ENCODE data around the gene ITPRID1.

Gene ITPRID1

GRCh38 chr7:31648880-31649279, 135.0 kb downstream of the ITPRID1 start:
- no peaks in the 10 kb centered on the region for H3K27me3 ChIP-seq (ENCODE audit: control insufficient read depth in 5 of 5, insufficient read depth in 4 of 5, low read length in 5 of 5)
- no peaks in the 10 kb centered on the region for H3K4me1 ChIP-seq (ENCODE audit: control insufficient read depth in 5 of 5, insufficient read depth in 5 of 5, low read length in 5 of 5)
- no peak overlapping the region for H3K27ac ChIP-seq (ENCODE audit: low read depth, low read length)
- H3K36me3 ChIP-seq (ENCODE audit: control insufficient read depth in 5 of 5, insufficient read depth in 5 of 5, low read length in 5 of 5) = no peaks in the 10 kb centered on the region
- no peak overlapping the region for H3K9ac ChIP-seq (ENCODE audit: low read length in 5 of 5)
- H3K4me3 ChIP-seq (ENCODE audit: low read depth in 1 of 5, low read length in 5 of 5) = no peak overlapping the region
- no peaks in the 10 kb centered on the region for H3K9me3 ChIP-seq (ENCODE audit: control insufficient read depth in 5 of 5, low read length in 5 of 5)

- Histone ChIP-seq H3K9me3 (ENCODE audit: control insufficient read depth in 5 of 5, low read length in 5 of 5) (no peaks in the 10 kb centered on the region), H3K4me3 (ENCODE audit: low read depth in 1 of 5, low read length in 5 of 5) (no peak overlapping the region), H3K9ac (ENCODE audit: low read length in 5 of 5) (no peak overlapping the region), H3K27me3 (ENCODE audit: control insufficient read depth in 5 of 5, insufficient read depth in 4 of 5, low read length in 5 of 5) (no peaks in the 10 kb centered on the region), H3K4me1 (ENCODE audit: control insufficient read depth in 5 of 5, insufficient read depth in 5 of 5, low read length in 5 of 5) (no peaks in the 10 kb centered on the region), H3K27ac (ENCODE audit: low read depth, low read length) (no peak overlapping the region), H3K36me3 (ENCODE audit: control insufficient read depth in 5 of 5, insufficient read depth in 5 of 5, low read length in 5 of 5) (no peaks in the 10 kb centered on the region)
These were observed 137.6 kb downstream of the ITPRID1 start for GRCh38 chr7:31651234-31652062.

DNA sequence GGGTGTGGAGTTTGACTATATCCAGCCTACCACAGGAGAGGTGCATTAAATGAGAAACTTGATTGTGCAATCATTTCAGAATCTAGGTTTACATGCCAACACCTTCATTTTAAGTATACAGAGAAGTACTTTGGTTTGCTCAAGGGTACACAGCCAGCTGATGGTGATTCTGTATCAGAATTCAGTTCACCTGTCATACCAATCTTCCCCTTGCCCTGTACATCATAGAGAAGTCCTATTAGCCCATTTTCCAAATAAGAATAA, 138.1 kb downstream of the ITPRID1 start:
- H3K4me1 ChIP-seq (ENCODE audit: control insufficient read depth in 5 of 5, insufficient read depth in 5 of 5, low read length in 5 of 5) = no peaks in the 10 kb centered on the region
- H3K36me3 ChIP-seq (ENCODE audit: control insufficient read depth in 5 of 5, insufficient read depth in 5 of 5, low read length in 5 of 5) = no peaks in the 10 kb centered on the region
- H3K27ac ChIP-seq (ENCODE audit: low read depth, low read length) = no peak overlapping the region
- no peaks in the 10 kb centered on the region for H3K27me3 ChIP-seq (ENCODE audit: control insufficient read depth in 5 of 5, insufficient read depth in 4 of 5, low read length in 5 of 5)
- H3K4me3 ChIP-seq (ENCODE audit: low read depth in 1 of 5, low read length in 5 of 5) = no peak overlapping the region
- no peaks in the 10 kb centered on the region for H3K9me3 ChIP-seq (ENCODE audit: control insufficient read depth in 5 of 5, low read length in 5 of 5)
- no peak overlapping the region for H3K9ac ChIP-seq (ENCODE audit: low read length in 5 of 5)

DNA sequence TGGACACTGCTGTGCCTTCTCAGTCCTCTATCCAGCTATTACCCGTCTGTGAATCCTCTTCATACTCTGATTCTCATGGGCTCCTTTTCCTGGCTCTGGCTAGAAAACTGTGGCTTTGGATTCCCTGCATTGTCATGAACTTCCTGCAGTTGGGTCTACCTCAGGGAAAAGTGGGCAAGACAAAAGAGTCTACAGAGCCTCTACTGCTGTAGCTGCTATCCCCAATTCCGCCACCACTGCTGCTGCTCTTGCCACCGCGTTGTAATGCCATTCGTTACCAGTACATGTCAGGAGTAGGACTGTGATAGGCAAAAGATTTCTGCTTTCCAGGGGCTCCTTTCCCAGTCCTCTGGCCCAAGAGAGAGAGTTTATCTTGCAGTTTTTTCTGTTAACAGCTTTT, 149.2 kb downstream of the ITPRID1 start:
- Histone ChIP-seq H3K4me3 (ENCODE audit: low read depth in 1 of 5, low read length in 5 of 5) (no peak overlapping the region), H3K27ac (ENCODE audit: low read depth, low read length) (no peak overlapping the region), H3K9me3 (ENCODE audit: control insufficient read depth in 5 of 5, low read length in 5 of 5) (no peaks in the 10 kb centered on the region), H3K36me3 (ENCODE audit: control insufficient read depth in 5 of 5, insufficient read depth in 5 of 5, low read length in 5 of 5) (no peaks in the 10 kb centered on the region), H3K4me1 (ENCODE audit: control insufficient read depth in 5 of 5, insufficient read depth in 5 of 5, low read length in 5 of 5) (peaks cover 0 to 4% (median 0%) of the 10 kb centered on the region in 5 donors), H3K27me3 (ENCODE audit: control insufficient read depth in 5 of 5, insufficient read depth in 4 of 5, low read length in 5 of 5) (no peaks in the 10 kb centered on the region), H3K9ac (ENCODE audit: low read length in 5 of 5) (no peak overlapping the region)

GRCh38 chr7:31664890-31665289, 151.0 kb downstream of the ITPRID1 start:
- Histone ChIP-seq H3K9me3 (ENCODE audit: control insufficient read depth in 5 of 5, low read length in 5 of 5) (no peaks in the 10 kb centered on the region), H3K4me1 (ENCODE audit: control insufficient read depth in 5 of 5, insufficient read depth in 5 of 5, low read length in 5 of 5) (peaks cover 0 to 4% (median 0%) of the 10 kb centered on the region in 5 donors), H3K4me3 (ENCODE audit: low read depth in 1 of 5, low read length in 5 of 5) (no peak overlapping the region), H3K9ac (ENCODE audit: low read length in 5 of 5) (no peak overlapping the region), H3K36me3 (ENCODE audit: control insufficient read depth in 5 of 5, insufficient read depth in 5 of 5, low read length in 5 of 5) (no peaks in the 10 kb centered on the region), H3K27me3 (ENCODE audit: control insufficient read depth in 5 of 5, insufficient read depth in 4 of 5, low read length in 5 of 5) (no peaks in the 10 kb centered on the region), H3K27ac (ENCODE audit: low read depth, low read length) (no peak overlapping the region)

- Histone ChIP-seq H3K27me3 (ENCODE audit: control insufficient read depth in 5 of 5, insufficient read depth in 4 of 5, low read length in 5 of 5) (no peaks in the 10 kb centered on the region), H3K27ac (ENCODE audit: low read depth, low read length) (no peak overlapping the region), H3K9ac (ENCODE audit: low read length in 5 of 5) (no peak overlapping the region), H3K36me3 (ENCODE audit: control insufficient read depth in 5 of 5, insufficient read depth in 5 of 5, low read length in 5 of 5) (no peaks in the 10 kb centered on the region), H3K9me3 (ENCODE audit: control insufficient read depth in 5 of 5, low read length in 5 of 5) (no peaks in the 10 kb centered on the region), H3K4me3 (ENCODE audit: low read depth in 1 of 5, low read length in 5 of 5) (no peak overlapping the region), H3K4me1 (ENCODE audit: control insufficient read depth in 5 of 5, insufficient read depth in 5 of 5, low read length in 5 of 5) (peaks cover 0 to 4% (median 0%) of the 10 kb centered on the region in 5 donors)
These were observed 151.7 kb downstream of the ITPRID1 start for GRCh38 chr7:31665546-31665945.

DNA sequence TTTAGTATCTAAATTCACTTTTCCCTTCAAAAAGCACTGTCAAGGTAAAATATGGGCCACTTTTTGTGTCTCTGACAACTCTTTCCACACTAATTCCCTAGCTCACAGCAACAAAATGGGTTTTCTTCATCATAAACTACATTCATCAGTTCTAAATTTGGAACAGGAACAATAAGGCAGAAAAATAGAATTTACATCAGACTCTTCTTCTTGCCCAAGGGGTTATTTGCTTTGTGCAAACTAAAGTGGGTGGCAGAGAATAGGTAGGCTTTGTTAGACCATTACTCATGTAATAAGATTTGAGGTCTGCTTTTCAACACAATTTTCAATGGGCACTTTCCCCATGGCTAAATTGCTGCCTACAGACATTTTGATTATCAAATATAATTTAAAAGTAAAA, 155.6 kb downstream of the ITPRID1 start:
- no peak overlapping the region for H3K4me3 ChIP-seq (ENCODE audit: low read depth in 1 of 5, low read length in 5 of 5)
- no peak overlapping the region for H3K27ac ChIP-seq (ENCODE audit: low read depth, low read length)
- H3K9me3 ChIP-seq (ENCODE audit: control insufficient read depth in 5 of 5, low read length in 5 of 5) = peaks cover 0 to 8% (median 6%) of the 10 kb centered on the region in 5 donors
- H3K4me1 ChIP-seq (ENCODE audit: control insufficient read depth in 5 of 5, insufficient read depth in 5 of 5, low read length in 5 of 5) = peaks cover 0 to 4% (median 0%) of the 10 kb centered on the region in 5 donors
- H3K36me3 ChIP-seq (ENCODE audit: control insufficient read depth in 5 of 5, insufficient read depth in 5 of 5, low read length in 5 of 5) = no peaks in the 10 kb centered on the region
- no peak overlapping the region for H3K9ac ChIP-seq (ENCODE audit: low read length in 5 of 5)
- H3K27me3 ChIP-seq (ENCODE audit: control insufficient read depth in 5 of 5, insufficient read depth in 4 of 5, low read length in 5 of 5) = peaks cover 0 to 3% (median 0%) of the 10 kb centered on the region in 5 donors

GRCh38 chr7:31679574-31680305, 165.8 kb downstream of the ITPRID1 start:
- Histone ChIP-seq H3K36me3 (ENCODE audit: control insufficient read depth in 5 of 5, insufficient read depth in 5 of 5, low read length in 5 of 5) (no peaks in the 10 kb centered on the region), H3K27me3 (ENCODE audit: control insufficient read depth in 5 of 5, insufficient read depth in 4 of 5, low read length in 5 of 5) (no peaks in the 10 kb centered on the region), H3K4me1 (ENCODE audit: control insufficient read depth in 5 of 5, insufficient read depth in 5 of 5, low read length in 5 of 5) (no peaks in the 10 kb centered on the region), H3K9me3 (ENCODE audit: control insufficient read depth in 5 of 5, low read length in 5 of 5) (no peaks in the 10 kb centered on the region), H3K9ac (ENCODE audit: low read length in 5 of 5) (no peak overlapping the region), H3K27ac (ENCODE audit: low read depth, low read length) (no peak overlapping the region), H3K4me3 (ENCODE audit: low read depth in 1 of 5, low read length in 5 of 5) (no peak overlapping the region)

DNA sequence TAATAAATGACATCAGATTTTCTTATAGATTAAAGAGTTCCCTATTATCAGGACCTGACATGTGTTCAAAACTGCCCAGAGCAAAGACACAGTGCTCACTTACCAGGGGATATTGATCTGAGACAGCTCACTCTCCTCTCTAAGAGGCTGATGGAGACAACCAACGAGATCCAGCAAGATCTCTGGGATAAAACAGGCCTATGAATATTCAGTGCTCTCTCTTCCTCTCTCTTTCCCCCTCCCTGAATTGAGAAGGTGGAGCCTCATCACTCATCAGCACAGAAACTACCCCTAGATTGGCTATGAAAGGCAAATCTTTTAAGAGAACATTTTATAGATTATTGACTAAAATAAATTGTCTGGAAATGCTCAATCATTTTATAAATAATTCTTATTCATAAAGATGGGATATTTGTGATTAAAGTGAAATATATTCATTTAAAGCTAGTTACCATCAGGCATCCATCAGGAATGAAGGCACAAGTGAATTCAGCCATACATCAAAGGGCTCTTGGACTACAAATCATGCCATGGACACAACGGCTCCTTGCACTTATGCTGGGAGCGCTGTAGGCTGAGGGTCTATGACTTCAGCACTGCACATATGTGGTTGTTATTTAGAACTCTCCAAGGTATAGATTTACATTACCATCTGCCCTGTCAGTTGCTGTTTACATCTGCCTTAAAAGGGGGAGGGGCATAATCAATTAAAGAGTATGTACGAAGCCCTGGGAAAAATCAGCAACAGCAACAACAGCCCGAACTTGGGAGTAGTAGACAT, 169.7 kb downstream of the ITPRID1 start:
- Histone ChIP-seq H3K4me1 (ENCODE audit: control insufficient read depth in 5 of 5, insufficient read depth in 5 of 5, low read length in 5 of 5) (no peaks in the 10 kb centered on the region), H3K9me3 (ENCODE audit: control insufficient read depth in 5 of 5, low read length in 5 of 5) (no peaks in the 10 kb centered on the region), H3K9ac (ENCODE audit: low read length in 5 of 5) (no peak overlapping the region), H3K36me3 (ENCODE audit: control insufficient read depth in 5 of 5, insufficient read depth in 5 of 5, low read length in 5 of 5) (no peaks in the 10 kb centered on the region), H3K27me3 (ENCODE audit: control insufficient read depth in 5 of 5, insufficient read depth in 4 of 5, low read length in 5 of 5) (no peaks in the 10 kb centered on the region), H3K4me3 (ENCODE audit: low read depth in 1 of 5, low read length in 5 of 5) (no peak overlapping the region), H3K27ac (ENCODE audit: low read depth, low read length) (no peak overlapping the region)

All from subcutaneous abdominal adipose tissue (tissue), 5 donors.